ENCODE results near the gene CBX1. TPM values are rescaled to one million over a fixed set of nuclear protein-coding genes. Genes with fewer than 3 reads are reported as not detected.
"Not testable (repeated sequence)": the region's sequence is repeated elsewhere in the genome, so short reads cannot be mapped to it uniquely, and the experiment has no call there.

The CBX1 gene
- total RNA-seq, 1 donor from 2014 or later, result 54.4 TPM

DNA sequence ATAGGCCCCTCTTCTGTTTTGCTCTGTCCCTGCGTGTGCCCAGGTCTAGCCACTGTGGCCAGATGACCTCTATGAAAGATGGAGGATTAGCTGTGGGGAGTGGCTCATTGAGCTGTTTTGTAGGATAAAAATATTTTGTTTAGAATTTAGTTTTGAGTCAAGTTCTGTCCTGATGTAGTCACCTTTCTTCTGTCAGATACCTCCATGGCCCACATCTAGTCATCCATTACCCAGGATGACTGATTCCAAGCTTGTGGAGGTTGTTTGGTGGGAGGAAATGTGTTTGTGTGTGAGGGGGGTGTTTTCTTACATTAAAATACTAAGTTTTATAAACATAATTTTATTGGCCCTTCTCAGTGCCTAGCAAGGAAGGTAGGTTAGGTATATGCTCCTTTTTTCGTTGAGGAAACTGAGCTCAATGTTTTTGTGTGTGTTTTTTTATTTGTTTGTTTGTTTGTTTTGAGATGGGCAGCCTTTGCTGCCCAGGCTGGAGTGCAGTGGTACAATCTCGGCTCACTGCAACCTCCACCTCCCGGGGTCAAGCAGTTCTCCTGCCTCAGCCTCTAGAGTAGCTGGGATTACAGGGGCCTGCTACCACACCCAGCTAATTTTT is 22.6 kb upstream of the CBX1 start:
- DNase-seq (ENCODE audit: low spot score), result no peak

DNA sequence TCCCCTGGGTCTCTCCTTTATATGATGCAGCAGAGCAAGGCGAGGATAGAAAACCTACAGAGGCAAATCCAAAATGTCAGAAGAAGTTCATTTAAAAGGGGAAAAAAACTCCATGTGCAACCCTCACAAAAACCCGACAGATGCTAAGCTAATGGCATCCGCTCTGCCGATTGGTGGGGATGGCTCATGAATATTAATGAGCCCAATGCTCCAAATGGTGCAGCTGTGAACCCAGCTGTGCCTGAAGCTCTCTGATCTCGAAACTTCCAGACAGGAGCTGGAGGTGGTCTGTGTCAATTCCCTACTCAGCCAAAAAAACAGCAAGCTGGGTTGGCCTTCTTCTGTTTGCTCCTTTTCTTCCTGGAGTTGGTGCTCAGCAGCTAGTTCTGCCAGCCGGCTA is 21.8 kb upstream of the CBX1 start:
- DNase-seq (ENCODE audit: low spot score), result no peak

DNA sequence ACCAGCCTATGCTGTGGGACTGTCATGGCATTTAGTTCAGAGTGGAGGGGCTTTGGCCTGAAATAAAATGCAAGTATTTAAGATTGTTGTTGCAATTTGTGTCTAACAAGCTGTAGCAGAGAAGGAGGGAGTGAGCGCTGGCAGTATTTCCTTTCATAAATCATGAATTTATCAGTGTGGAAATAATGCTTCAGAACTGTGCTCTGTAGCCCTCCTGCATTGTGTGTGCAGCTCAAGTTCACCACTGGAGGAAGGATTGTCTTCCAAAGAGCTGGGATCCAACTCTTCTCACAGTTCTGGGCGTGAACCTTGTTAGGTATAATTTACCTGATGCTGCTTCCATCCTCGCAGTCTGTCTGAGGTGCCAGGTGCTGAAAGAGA is 21.4 kb upstream of the CBX1 start:
- no peak for DNase-seq (ENCODE audit: low spot score)

DNA sequence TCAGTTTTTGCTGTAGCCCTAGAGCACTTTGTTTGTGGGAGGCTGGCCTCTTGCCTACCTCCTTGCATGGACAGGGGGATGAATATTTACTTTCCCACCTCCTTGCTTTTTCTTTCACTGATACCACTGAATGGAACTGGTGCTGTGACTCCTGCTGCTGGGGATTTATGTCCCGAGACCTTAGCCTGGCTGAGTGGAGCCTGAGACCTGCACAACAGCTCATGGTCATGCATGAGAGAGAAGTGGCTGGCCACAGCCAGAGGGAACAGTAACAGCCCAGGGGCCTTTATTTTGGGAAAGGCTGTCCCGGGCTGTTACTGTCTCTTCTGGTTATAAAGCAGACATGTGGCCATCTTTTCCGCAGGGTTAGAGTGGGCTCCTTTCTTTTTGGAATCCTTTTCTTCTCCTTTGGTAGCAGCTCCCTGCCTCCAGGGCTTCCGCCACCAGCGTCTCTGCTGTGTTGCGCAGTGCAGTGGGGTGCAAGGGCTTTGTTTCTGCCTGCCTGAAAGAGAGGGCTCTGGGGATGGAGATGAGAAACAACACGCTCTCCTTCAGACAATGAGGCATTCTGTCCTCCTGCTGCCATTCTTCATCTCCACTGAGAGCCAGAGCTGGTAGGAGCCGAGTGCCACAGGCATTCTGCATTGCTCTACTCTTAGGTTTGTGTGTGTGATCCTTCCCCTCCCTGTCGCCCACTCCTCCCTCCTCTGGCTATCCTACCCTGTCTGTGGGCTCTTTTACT is 20.8 kb upstream of the CBX1 start:
- DNase-seq (ENCODE audit: low spot score), result no peak

DNA sequence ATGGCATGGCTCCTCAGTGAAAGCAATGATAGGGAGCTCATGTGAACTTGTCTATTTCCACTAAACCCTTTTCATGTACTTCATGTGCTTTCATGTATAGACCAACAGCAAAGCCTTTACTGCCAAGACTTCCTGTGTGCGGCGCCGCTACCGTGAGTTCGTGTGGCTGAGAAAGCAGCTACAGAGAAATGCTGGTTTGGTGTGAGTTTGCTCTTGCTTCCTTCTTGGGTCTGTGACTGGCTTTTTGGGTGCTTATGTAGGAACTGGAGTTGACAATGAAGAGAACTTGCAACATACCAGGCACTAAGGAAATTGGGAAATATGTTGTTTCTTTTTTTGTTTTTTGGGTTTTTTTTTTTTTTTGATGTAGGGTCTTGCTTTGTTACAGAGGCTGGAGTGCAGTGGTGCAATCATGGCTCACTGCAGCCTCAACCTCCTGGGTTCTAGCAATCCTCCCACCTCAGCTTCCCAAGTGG is 12.0 kb upstream of the CBX1 start:
- DNase-seq (ENCODE audit: low spot score), result peak; percentile 34

- no peak for DNase-seq (ENCODE audit: low spot score)
Observed at GRCh38 chr17:48111937-48112241, 10.6 kb upstream of the CBX1 start.

DNA sequence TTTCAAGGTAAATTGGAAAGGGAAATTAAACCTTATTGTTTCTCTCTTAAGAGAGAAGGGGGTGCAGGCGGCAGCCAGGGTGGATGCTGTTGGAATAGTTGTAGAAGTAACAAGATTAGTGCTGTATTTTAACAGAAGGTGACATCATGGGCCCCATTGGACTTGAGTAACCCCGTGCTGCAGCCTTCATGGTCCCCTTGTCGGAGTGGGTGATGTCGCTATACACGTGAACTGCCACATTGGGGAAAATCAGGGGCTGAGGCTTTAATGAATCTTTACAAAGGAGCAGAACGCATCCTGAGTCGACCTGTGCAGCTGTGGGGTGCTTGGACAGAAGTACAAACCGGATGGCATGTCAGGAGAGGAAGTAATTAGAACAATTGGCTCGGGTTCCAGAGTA is 9.5 kb upstream of the CBX1 start:
- DNase-seq (ENCODE audit: low spot score), result no peak

GRCh38 chr17:48107137-48108055 is 6.1 kb upstream of the CBX1 start, which contains the start of gene SNX11:
Gene SNX11 (plus strand): TSS chr17:48107766. CDS start chr17:48112044, 4,278 bp downstream.
- DNase-seq (ENCODE audit: low spot score), result peak; percentile 92

DNA sequence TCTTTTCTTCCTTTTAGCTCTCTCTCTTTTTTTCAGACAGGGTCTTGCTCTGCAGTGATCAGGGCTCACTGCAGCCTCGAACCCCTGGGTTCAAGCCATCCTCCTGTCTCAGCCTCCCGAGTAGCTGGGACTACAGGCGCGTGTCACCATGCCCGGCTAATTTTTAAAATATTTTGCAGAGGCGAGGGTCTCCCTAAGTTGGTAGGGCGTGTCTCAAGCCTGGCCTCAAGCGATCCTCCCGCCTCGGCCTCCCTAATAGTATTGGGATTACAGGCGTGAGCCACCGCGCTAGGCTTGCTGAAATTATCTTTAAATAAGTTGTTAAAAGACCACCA is 5.5 kb upstream of the CBX1 start:
- DNase-seq (ENCODE audit: low spot score), result no peak

- DNase-seq (ENCODE audit: low spot score), result no peak
Observed at GRCh38 chr17:48104440-48104839, 3.2 kb upstream of the CBX1 start.

- no peak for DNase-seq (ENCODE audit: low spot score)
Observed at GRCh38 chr17:48102798-48103715, 1.8 kb upstream of the CBX1 start.

GRCh38 chr17:48102043-48102750 is 919 bp upstream of the CBX1 start:
- no peak for DNase-seq (ENCODE audit: low spot score)

GRCh38 chr17:48100591-48101011 is 677 bp downstream of the CBX1 start:
- DNase-seq (ENCODE audit: low spot score), result peak; percentile 75

- DNase-seq (ENCODE audit: low spot score), result no peak
Observed at GRCh38 chr17:48100160-48100559, 1.1 kb downstream of the CBX1 start.

DNA sequence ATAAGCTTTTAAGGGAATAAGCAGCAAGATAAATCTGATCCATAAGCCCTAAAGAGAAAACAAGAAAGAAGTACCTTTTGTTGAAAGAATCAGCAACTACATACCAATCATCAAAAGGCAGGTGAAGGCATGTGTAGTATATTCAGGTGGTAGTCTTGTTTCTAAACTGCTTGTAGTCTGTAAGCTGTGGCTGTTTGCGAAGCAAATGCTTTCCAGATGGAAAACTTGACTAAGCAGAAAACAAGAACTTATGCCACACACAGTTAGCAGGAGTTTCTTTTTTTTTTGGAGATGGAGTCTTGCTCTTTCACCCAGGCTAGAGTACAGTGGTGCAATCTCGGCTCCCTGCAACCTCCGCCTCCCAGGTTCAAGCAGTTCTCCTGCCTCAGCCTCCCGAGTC is 5.7 kb downstream of the CBX1 start:
- DNase-seq (ENCODE audit: low spot score), result no peak

GRCh38 chr17:48093341-48094045 is 7.8 kb downstream of the CBX1 start:
- DNase-seq (ENCODE audit: low spot score), result no peak

- DNase-seq (ENCODE audit: low spot score), result no peak
Observed at GRCh38 chr17:48084932-48085331, 16.3 kb downstream of the CBX1 start.

- no peak for DNase-seq (ENCODE audit: low spot score)
Observed at GRCh38 chr17:48081858-48082257, 19.4 kb downstream of the CBX1 start.

DNA sequence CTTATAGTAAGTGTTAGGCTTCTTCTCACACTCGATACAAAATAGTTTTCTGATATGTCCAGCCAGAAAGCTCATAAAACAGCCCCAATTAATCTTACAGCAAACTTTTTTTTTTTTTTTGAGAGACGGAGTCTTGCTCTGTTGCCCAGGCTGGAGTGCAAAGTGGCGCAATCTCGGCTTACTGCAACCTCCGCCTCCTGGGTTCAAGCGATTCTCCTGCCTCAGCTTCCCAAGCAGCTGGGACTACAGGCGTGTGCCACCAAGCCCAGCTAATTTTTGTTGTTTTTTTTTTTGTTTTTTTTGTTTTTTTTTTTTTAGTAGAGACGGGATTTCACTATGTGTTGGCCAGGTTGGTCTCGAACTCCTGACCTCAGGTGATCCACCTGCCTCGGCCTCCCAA is 24.1 kb downstream of the CBX1 start:
- not testable (repeated sequence) for DNase-seq (ENCODE audit: low spot score)

All from umbilical cord (tissue), 2 donors.